Inflammatory macrophage treated with lipopolysaccharide for 1 hour (primary cell): ENCODE measurements around the gene CHMP4A.

ENCODE experiments used
- DNase-seq, 2 donors: peaks; one replicate each; pipeline ENCODE4 v3.0.0-alpha.2; 2020 to 2022

CHMP4A gene

GRCh38 chr14:24177041-24177825 is 36.1 kb downstream of the CHMP4A start:
- DNase-seq: no peak

- no peak for DNase-seq
Measured at GRCh38 chr14:24176599-24176998, 36.7 kb downstream of the CHMP4A start.

DNA sequence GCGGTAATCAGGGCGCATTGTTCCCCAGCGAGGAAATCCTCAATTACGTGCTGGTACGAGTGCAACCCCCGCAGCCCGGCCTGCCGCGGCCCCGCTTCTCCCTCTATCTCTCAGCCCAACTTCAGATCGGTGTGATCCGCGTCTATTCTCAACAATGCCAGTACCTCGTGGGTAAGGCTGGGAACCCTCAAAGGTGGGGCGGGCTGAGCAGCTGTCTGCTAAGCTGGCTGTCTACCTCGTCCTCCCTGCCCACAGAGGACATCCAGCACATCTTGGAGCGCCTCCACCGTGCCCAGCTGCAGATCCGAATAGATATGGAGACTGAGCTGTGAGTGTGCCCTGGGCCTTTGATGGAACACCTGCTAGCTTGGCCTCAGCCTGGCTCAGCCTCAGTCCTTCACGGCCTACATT is 40.4 kb downstream of the CHMP4A start:
- no peak for DNase-seq

DNA sequence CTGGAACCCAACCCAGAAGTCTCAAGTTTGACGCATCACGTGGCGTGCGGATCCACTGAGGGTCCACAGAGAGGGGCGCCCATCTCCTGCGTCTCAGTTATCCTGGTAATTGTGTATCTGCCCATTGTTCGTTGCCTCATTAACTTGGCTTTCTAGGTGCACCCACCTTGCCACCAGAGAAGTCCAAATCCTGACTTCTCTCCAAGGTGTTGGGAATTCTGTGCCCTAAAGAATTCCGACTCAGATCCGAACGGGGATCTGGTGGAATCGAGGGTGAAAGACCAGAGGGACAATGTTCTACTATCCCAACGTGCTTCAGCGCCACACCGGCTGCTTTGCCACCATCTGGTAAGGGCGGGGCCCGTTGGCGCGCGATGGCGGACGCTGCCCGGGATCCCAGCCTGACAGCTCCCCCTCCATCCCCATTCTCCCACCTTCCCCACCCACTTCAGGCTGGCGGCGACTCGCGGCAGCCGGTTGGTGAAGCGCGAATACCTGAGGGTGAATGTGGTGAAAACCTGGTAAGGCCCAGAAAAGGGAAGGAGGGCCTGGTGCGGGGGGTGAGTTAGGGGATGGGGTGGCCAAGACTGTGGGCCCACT is 40.9 kb downstream of the CHMP4A start:
- DNase-seq: no peak

GRCh38 chr14:24171422-24172260 is 41.6 kb downstream of the CHMP4A start, which contains the start of gene REC8:
Gene REC8, plus strand, starts transcription at chr14:24172080. Its CDS starts 473 bp downstream, at chr14:24172553.
- DNase-seq: no peak

DNA sequence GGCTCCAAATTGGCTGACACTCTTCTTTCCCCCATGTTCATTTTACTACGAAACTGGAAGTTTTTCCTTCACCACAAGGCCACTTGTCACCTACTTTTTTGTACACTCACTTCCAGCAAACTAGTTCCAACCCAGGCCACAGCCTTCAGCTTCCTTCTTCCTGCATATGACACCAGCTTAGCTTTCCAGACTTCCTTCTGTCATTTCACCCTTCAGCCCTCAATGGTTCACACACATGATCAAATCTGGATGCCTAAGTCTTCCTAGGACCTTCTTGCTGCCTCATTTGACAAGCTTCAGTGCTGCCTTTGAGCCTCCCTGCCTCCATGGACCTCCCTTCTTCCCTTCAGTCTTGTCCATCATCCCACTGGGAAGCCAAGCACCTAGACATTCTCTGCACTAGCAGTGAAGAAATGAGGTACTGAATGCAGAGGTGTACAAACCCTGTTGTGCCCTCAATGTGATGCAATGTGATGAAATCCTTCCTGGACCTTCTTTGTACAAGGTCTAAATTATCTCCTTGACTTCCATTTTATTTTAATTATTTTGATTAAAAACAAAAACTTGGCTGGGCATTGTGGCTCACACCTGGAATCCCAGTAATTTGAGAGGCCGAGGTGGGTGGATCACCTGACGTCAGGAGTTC is 45.7 kb downstream of the CHMP4A start:
- peak; percentile 51 to 56 for DNase-seq

GRCh38 chr14:24165785-24166184 is 47.5 kb downstream of the CHMP4A start:
- no peak for DNase-seq

DNA sequence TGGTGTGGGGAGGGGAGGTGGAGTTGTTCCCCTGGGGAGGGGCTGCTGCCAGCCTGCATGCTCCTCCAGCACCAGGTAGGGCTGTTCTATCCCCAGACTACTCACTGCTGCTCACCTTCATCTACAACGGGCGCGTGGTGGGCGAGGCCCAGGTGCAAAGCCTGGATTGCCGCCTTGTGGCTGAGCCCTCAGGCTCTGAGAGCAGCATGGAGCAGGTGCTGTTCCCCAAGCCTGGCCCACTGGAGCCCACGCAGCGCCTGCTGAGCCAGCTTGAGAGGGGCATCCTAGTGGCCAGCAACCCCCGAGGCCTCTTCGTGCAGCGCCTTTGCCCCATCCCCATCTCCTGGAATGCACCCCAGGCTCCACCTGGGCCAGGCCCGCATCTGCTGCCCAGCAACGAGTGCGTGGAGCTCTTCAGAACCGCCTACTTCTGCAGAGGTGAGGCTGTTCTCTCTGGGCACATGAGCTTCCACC is 48.7 kb downstream of the CHMP4A start:
- no peak for DNase-seq

DNA sequence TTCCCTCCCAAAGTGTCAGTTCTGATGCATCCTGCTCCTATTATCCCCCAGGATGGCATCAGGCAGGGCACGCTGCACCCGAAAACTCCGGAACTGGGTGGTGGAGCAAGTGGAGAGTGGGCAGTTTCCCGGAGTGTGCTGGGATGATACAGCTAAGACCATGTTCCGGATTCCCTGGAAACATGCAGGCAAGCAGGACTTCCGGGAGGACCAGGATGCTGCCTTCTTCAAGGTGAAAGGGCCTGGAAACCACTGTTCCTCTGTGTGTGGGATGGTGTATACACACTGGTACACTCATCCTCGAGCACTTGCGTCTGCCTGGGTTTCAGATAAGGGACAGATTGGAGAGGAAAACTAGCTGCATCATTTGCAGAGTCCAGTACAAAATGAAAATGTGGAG is 51.2 kb downstream of the CHMP4A start:
- DNase-seq: no peak

- peak; percentile 89 to 100 for DNase-seq
Measured at GRCh38 chr14:24160850-24161804, 52.2 kb downstream of the CHMP4A start, which contains the start of gene IRF9. Gene IRF9, plus strand, starts transcription at chr14:24161265. Its CDS starts 880 bp downstream, at chr14:24162145.

DNA sequence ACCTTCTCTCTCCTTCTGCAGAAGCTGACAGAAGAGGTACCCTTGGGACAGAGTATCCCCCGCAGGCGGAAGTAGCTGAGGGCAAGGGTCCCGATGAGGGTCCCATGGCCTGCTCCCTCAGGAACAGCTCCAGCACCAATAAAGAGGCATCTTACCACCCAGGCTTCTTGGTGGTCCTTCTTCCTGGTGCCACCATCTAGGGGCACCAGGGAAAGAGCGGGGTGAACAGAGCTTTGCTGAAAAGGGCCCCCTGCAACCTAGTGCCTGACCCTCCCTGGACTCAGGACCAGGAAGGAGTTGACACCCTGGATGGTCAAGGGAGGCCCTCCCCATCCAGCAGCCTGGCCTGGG is 52.8 kb downstream of the CHMP4A start:
- no peak for DNase-seq

- no peak for DNase-seq
Measured at GRCh38 chr14:24159777-24160498, 53.4 kb downstream of the CHMP4A start.
